Measurements from ENCODE around the gene PPP6C.
"Not testable (repeated sequence)": the region's sequence is repeated elsewhere in the genome, so short reads cannot be mapped to it uniquely, and the experiment has no call there.

Gene PPP6C

DNA sequence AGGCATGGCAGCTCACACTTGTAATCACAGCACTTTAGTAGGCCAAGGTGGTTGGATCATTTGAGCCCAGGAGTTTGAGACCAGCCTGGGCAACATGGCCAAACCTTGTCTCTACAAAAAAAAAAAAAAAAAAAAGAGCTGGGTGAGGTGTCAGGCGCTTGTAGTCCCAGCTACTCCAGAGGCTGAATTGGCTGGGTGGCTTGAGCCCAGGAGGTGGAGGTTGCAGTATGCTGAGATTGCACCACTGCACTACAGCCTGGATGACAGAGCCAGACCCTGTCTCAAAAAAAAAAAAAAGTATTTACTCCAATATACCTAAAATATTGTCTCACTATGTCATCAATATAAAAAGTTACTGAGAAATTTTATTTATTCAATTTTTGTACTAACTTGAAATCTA, 49.0 kb downstream of the PPP6C start:
- no peak for DNase-seq

DNA sequence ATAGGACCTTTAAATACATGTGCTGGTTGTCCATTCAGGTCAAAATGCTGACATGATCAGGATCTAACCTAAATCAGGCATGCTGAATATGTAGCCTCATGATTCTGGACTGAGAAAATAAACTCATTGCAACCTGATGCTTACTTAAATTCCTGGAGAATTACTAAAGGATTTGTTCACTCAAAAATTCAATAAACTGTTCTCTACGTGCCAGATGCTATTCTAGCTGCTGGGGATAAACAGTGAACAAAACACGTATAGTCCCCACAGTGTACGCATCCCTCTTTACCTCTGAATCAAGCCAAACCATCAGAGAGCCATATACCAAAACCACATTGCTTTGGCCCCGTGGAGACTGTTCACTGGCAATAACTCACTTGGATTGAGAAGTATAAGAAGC, 52.4 kb downstream of the PPP6C start:
- no peak for DNase-seq

DNA sequence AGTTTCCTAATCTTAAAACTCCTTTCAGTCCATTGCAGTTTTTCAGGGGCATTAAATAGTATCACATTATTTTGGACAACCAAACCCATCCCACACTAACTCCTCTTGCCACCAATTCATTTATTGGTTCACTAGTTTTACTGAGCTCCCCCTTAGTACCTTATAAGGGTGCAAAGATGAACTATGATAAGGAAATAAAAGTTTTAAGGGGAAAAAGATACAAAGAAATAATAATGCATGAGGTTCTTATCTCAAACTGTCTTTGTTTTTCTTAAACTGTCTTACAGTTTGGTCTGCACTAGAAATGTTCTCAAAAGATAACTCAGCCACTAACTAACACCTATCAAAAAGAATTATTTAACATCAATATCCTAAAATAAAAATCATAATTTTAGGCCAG, 54.6 kb downstream of the PPP6C start:
- no peak for DNase-seq

DNA sequence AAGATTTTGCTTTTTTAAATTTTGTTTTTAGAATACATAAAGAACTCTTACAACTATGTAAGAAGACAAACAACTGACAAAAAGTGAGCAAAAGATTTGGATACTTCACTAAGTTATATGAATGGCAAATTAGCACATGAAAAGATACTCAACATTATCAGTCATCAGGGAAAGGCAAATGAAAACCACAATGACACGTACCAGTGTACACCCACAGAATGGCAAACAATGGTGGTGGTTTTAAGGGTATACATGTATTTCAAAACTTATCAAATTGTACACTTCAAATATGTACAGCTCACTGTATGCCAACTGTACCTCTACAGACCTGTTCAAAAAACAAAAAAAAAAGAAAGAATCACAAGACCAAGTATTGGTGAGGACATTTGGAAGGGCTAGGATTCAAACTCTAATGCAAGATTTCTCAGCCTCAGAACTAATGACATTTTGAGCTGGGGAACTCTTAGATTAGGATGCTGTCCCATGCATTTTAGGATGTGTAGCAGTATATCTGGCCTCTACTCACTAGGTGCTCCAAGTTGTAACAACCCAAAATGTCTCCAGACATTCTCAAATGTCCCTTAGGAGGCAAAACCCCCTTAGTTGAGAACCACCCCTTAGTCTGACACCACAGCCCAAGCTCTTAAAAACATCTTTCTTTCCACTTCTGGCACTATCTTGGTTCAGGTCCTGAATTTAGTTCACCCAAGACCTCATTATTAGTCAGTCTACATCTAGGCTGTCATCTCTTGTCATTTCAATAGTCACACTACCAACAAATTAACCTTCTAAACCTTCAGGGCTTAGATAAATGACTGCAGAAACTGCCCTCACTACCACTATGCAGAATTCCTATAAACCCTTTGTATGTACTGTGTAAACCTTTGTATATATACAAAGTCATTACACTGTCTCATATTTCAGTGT, 55.9 kb downstream of the PPP6C start:
- DNase-seq, result no peak

DNA sequence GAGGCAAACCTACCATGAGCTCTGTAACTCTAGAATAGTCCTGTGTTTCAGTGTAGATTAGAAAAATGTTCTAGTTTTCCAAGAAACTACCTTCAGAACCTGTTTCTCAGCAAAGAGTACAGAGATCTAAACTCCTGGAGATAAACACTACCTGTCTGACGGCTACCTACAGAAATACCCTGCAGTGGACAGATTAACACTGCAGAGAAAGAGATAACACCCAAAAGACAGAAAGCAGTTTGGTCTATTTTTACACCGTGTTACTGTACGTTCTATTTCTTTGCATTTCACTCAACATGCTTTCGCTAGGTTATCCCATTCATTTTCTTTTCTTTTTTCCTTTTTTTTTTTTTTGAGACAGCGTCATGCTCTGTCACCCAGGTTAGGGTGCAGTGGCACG, 57.8 kb downstream of the PPP6C start:
- DNase-seq, result no peak

DNA sequence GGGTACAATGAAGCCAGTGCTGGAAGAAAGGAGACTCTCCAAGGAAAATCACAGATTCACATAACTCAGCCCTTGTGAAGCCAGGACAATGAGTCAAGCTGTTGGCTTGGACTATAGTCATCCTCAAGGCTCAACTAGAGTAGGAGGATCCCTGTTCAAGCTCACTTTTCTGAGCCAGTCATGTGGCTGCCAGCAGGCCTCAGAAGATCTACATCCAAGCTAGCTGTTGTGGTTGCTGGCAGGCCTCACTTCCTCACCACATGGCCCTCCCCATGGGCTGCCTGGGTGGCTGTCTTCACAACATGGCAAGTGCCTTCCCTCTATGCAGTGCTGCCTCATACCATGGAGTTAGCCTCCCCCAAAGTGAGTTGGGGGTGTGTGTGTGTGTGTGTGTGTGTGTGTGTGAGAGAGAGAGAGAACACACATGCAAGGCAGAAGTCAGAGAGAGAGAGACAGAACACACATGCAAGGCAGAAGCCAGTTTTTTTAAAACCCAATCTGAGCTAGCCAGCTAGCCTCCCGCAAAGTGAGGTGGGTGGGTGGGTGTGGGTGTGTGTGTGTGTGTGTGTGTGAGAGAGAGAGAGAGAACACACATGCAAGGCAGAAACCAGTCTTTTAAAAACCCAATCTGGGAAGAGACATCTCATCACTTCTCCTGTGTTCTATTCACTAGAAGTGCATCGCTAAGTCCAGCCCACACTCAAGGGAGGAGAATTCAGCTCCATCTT, 63.4 kb downstream of the PPP6C start:
- peak; percentile 97 for DNase-seq

DNA sequence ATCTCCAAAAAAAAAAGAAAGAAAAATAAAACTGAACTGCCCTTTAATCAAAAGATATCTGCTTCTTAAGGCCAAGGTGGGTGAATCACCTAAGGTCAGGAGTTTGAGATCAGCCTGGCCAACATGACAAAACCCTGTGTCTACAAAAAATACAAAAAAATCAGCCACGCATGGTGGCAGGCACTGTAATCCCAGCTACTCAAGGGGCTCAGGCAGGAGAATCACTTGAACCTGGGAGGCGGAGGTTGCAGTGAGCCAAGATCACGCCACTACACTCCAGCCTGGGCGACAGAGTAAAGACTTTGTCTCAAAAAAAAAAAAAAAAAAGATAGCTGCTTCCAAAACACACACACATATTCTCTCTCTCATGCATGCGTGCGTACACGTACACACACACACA, 64.1 kb downstream of the PPP6C start:
- DNase-seq, result no peak

DNA sequence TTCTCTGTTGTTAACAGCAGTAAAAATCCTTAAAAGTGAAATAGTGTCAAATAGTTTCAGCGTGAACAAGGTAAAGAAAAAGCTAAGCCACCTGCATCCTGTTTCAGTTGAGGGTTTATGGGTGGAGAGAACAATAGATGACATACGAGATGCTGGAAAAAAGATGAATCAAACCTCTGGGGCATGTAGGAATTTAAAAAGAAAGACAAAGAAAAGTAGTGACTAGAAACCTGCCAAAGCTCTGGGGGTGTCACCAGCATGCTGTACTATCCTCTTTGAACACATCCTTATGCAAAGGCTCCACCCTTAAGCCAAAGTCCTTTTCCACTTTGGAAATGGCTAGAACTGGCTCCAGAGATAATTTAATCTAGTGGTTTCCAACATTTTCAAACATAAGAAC, 68.5 kb downstream of the PPP6C start:
- DNase-seq, result no peak

DNA sequence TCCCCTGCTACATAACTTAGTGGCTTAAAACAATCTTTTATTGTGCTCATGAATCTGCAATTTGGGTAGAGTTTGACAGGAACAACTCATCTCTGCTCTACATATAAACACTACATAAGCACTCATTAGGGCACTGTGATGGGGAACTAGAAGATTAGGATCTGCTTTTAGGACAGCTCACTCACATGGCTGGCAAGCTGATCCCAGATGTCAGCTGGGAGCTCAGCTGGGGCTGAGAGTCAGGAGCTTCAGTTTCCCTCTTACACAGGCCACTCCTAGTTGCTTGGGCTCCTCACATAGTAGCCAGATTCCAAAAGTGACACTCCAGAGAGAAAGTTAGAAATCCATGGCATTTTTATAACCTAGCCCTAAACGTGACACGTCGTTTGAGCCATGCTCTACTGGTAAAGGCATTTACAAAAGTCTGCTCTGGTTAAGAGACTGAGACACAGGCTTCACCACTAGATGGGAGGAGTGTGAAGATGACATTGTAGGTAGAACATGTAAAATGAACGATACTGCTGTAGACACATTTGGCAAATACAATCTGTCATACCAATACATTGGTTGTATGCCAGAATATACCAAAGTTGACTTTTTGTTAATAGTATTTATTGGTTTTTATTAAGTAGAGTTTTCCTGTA, 69.8 kb downstream of the PPP6C start:
- no peak for DNase-seq

DNA sequence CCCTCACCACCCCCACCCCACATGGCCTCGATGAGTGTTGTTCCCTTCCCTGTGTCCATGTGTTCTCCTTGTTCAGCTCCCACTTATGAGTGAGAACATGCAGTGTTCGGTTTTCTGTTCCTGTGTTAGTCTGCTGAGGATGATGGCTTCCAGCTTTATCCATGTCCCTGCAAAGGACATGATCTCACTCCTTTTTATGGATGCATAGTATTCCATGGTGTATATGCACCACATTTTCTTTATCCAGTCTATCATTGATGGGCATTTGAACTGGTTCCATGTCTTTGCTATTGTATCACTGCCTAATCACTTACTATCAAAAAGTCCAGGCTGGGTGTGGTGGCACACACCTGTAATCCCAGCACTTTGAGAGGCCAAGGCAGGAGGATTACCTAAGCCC, 70.9 kb downstream of the PPP6C start:
- DNase-seq, result not testable (repeated sequence)

DNA sequence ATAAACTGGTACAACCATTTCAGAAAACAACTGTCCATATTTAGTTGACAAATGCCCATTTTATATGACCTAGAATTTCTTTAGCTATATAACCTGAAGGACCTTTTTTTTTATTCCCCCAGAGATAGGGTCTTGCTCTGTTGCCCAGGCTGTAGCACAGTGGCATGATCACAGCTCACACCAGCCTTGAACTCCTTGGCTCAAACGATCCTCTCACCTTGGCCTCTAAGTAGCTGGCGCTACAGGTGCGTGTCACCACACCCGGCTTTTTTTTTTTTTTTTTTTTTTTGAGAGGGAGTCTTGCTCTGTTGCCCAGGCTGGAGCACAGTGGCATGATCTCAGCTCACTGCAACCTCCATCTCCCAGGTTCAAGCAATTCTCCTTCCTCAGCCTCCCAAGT, 75.1 kb downstream of the PPP6C start:
- DNase-seq, result not testable (repeated sequence)

DNA sequence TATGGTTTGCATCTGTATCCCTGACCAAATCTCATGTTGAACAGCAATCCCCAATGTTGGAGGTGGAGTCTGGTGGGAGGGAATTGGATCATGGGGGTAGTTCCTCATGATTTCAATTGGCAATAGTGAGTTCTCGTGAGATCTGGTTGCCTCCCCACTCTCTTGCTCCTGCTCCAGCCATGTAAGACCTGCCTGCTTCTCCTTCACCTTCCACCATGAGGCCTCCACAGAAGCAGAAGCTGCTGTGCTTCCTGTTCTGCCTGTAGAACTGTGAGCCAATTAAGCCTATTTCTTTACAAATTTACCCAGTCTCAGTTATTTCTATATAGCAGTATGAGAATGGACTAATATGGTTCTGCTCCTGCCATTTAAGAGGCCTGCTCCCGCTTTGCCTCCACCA, 79.1 kb downstream of the PPP6C start:
- no peak for DNase-seq

DNA sequence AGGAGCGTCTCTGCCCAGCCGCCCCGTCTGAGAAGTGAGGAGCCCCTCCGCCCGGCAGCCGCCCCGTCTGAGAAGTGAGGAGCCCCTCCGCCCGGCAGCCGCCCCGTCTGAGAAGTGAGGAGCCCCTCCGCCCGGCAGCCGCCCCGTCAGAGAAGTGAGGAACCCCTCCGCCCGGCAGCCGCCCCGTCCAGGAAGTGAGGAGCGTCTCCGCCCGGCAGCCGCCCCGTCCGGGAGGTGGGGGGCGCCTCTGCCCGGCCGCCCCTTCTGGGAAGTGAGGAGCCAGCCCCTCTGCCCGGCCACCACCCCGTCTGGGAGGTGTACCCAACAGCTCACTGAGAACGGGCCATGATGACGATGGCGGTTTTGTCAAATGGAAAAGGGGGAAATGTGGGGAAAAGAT, 81.1 kb downstream of the PPP6C start:
- not testable (repeated sequence) for DNase-seq

DNA sequence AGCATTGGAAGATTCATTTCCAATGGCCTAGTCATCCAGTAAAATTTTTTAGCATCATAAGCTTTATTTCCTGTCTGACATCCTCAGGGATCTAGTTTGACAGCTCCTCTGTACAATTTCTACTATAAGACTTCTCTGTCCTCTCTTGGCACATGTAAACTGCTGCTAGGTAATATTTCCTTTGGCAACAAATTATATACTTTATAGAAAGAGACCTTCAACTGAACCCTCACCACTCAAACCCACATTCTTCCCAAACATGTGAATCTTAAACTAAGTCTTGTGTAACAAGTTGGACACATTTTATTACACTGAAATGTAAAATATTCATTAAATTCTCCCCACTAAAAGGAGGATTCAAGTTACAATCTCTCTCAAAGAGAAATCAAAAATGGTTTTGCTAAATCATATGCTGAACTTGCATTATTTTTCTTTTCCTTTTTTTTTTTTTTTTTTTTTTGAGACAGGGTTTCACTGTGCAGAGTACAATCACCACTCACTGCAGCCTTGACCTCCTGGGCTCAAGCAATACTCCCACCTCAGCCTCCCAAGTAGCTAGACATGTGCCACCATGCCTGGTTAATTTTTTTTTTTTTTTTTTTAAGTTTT, 83.2 kb downstream of the PPP6C start:
- DNase-seq, result no peak

DNA sequence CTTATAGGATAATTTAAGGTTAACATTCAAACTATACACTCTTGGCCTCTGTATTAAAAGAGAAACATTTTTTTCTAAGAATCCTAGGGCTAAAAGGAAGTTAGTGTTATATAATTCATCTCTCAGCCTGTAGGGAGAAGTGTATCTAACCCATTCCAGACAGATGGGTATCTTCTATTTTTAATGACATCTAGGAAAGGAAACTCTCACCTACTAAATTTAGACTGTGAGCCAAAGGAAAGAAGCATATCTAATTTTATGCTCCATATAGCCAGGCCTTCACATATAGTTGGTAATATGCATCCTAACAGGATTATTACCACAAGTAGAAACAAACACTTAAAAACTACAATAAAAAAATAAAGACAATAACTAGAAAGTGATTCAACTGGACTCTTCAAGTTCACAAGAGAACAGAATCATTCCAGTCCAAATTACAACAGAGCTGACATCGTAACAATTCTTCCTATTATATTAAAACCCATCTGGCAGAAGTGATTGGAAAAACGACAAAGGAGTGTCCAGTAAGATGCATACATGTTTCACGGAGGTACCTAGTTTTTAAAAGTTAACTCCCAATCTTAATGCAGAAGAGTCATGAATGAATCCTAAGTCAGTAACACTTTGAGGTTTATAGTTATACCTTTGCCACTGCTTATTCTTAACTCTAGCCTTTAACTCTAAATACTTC, 85.7 kb downstream of the PPP6C start:
- DNase-seq, result no peak

DNA sequence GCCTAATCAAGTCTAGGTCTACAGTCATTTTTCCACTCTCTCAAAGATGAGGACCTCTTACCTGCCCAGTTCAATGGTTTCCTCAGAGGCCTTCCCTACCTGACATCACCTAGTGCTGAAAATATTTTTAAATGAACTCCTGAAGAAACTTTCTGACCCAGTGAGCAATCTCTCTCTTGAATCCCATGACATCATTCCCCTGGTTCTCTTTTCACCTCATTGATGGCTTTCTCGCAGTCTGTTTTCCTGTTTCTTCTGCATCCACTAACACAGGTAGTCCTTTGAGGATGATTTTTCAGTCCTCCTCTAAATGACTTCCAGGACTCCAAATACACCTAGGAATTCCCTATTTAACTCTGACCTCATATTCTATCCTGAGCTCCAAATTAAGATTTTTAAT, 86.6 kb downstream of the PPP6C start:
- DNase-seq, result no peak

DNA sequence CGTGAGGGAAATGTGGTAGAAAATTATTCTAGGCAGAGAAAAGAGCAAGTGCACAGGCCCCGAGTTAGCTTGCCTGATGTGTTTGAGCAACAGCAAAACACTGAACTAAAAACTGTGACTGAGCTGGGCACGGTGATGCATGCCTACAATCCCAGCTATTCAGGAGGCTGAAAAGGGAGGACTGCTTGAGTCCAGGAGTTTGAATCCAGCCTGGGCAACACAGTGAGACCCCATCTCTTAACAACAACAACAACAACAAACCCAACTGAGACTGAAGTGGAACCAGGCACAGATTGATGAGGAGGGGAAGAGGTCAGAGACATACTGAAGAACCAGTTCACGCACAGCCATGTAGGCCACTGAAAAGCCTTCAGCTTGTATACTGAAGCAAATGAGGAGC, 88.8 kb downstream of the PPP6C start:
- DNase-seq, result no peak

DNA sequence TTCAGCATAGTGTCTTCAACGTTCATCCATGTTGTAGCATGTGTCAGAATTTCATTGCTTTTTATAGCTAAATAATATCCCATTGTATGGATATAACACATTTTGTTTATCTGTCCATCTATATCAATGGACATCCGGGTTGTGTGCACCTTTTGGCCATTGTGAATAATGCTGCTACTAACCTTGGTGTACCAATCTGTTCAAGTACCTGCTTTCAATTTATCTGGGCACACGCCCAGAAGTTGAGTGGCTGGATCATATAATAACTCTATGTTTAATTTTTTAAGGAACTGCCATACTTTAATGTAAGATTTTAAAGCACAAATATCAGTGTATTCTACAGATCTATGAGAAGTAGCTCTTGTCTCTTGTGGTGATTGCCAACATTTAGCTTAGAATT, 89.8 kb downstream of the PPP6C start:
- DNase-seq, result no peak

Measured in MV-4-11 (cell line).